ENCODE data around the gene TNFSF11. TPM values are rescaled to one million over a fixed set of nuclear protein-coding genes. Genes with fewer than 3 reads are reported as not detected.

The TNFSF11 gene
- total and polyA plus RNA-seq, 2 of the 4 experiments (the other 2 are of a cell fraction), result not detected

DNA sequence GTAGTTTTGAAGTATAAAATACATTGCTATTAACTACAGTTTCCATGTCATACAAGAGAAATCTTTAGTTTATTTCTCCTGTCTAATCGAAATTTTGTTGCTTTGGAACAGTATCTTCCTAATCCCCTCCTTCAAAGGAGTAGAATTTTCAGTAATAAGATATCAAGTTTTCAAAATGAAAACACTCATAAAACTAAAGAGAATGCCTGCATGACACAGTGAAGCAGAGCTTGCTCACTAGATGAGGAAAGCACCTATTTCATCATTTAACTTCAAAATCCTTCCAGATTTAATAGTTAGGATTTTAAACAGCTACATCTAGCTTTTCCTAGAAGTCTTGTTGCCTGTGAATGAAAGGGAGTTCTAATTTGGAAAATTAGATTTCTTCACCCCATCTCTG lies 80.8 kb downstream of the TNFSF11 start:
- POLR2A ChIA-PET (ENCODE audit: unreplicated experiment), result no interaction called here
- Histone ChIP-seq H2AFZ (replicated peaks; ENCODE audit: low read length, poor library complexity) (no peak overlapping the region), H3K79me1 (ENCODE audit: low read depth in 1 of 2, low read length in 2 of 2) (no peaks in the 10 kb centered on the region), H4K8ac (ENCODE audit: low read depth in 2 of 2, low read length in 2 of 2) (no peak overlapping the region), H2BK120ac (ENCODE audit: low read depth, low read length) (no peak overlapping the region), H3K14ac (replicated peaks; ENCODE audit: low read depth, low read length) (no peak overlapping the region), H3K23ac (ENCODE audit: low read depth, low read length) (no peak overlapping the region), H4K20me1 (ENCODE audit: insufficient read depth, low read length) (no peaks in the 10 kb centered on the region), H3K18ac (ENCODE audit: low read depth, low read length) (no peak overlapping the region), H3K9me3 (ENCODE audit: control insufficient read depth, insufficient read depth, low read length) (no peaks in the 10 kb centered on the region), H3K4me1 (ENCODE audit: control insufficient read depth, insufficient read depth, low read length) (no peaks in the 10 kb centered on the region), H2AK9ac (replicated peaks; ENCODE audit: low read depth, low read length, poor library complexity) (no peak overlapping the region), H3K9ac (ENCODE audit: low read depth, low read length) (no peak overlapping the region), H4K5ac (ENCODE audit: low read depth, low read length) (no peak overlapping the region), H4K91ac (ENCODE audit: insufficient read depth, low read depth, low read length) (no peak overlapping the region), H3K4me3 (ENCODE audit: insufficient read depth, low read depth, low read length) (no peak overlapping the region), H2BK20ac (ENCODE audit: low read depth, low read length) (no peak overlapping the region), H3K36me3 (ENCODE audit: control insufficient read depth, insufficient read depth, low read length) (no peaks in the 10 kb centered on the region), H3K9me1 (ENCODE audit: insufficient read depth, low read length) (no peaks in the 10 kb centered on the region), H3K56ac (ENCODE audit: extremely low read depth, insufficient read depth, low read length) (no peak overlapping the region), H3K27me3 (ENCODE audit: control insufficient read depth, insufficient read depth, low read length) (peaks cover 57% of the 10 kb centered on the region), H2BK5ac (ENCODE audit: low read depth, low read length, poor library complexity, severe bottlenecking) (no peak overlapping the region), H2AK5ac (ENCODE audit: low read depth, low read length) (no peak overlapping the region), H3K27ac (ENCODE audit: insufficient read depth, low read length) (no peak overlapping the region), H2BK15ac (ENCODE audit: low read depth, low read length) (no peak overlapping the region), H3K4ac (ENCODE audit: low read depth, low read length) (no peak overlapping the region), H3K4me2 (ENCODE audit: low read depth, low read length) (no peak overlapping the region)
- TF ChIP-seq, protein P1, sequence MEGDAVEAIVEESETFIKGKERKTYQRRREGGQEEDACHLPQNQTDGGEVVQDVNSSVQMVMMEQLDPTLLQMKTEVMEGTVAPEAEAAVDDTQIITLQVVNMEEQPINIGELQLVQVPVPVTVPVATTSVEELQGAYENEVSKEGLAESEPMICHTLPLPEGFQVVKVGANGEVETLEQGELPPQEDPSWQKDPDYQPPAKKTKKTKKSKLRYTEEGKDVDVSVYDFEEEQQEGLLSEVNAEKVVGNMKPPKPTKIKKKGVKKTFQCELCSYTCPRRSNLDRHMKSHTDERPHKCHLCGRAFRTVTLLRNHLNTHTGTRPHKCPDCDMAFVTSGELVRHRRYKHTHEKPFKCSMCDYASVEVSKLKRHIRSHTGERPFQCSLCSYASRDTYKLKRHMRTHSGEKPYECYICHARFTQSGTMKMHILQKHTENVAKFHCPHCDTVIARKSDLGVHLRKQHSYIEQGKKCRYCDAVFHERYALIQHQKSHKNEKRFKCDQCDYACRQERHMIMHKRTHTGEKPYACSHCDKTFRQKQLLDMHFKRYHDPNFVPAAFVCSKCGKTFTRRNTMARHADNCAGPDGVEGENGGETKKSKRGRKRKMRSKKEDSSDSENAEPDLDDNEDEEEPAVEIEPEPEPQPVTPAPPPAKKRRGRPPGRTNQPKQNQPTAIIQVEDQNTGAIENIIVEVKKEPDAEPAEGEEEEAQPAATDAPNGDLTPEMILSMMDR (conservative IDR thresholded peaks at IDR 0.05; ENCODE audit: low read depth, low read length), result no peak
- TF ChIP-seq, protein P2, sequence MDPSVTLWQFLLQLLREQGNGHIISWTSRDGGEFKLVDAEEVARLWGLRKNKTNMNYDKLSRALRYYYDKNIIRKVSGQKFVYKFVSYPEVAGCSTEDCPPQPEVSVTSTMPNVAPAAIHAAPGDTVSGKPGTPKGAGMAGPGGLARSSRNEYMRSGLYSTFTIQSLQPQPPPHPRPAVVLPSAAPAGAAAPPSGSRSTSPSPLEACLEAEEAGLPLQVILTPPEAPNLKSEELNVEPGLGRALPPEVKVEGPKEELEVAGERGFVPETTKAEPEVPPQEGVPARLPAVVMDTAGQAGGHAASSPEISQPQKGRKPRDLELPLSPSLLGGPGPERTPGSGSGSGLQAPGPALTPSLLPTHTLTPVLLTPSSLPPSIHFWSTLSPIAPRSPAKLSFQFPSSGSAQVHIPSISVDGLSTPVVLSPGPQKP (IDR thresholded peaks at IDR 0.05; ENCODE audit: borderline replicate concordance, low read depth, low read length), result no peak
- TF ChIP-seq MXI1 (IDR thresholded peaks at IDR 0.05; ENCODE audit: borderline replicate concordance, low read depth, low read length), result no peak
- TF ChIP-seq POLR2A (IDR thresholded peaks at IDR 0.05; ENCODE audit: low read depth, low read length), result no peak
- TF ChIP-seq, protein P3, sequence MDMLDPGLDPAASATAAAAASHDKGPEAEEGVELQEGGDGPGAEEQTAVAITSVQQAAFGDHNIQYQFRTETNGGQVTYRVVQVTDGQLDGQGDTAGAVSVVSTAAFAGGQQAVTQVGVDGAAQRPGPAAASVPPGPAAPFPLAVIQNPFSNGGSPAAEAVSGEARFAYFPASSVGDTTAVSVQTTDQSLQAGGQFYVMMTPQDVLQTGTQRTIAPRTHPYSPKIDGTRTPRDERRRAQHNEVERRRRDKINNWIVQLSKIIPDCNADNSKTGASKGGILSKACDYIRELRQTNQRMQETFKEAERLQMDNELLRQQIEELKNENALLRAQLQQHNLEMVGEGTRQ (IDR thresholded peaks at IDR 0.05; ENCODE audit: low read depth, low read length), result no peak
- no peak for TF ChIP-seq NFE2L2 (IDR thresholded peaks at IDR 0.05; ENCODE audit: low read depth, low read length)
- no peak for TF ChIP-seq MAFK (IDR thresholded peaks at IDR 0.05; ENCODE audit: low read depth, low read length)
- no peak for TF ChIP-seq FOS (IDR thresholded peaks at IDR 0.05; ENCODE audit: low read depth, low read length)
- TF ChIP-seq CHD1 (IDR thresholded peaks at IDR 0.05; ENCODE audit: low read depth, low read length), result no peak
- no peak for TF ChIP-seq RAD21 (IDR thresholded peaks at IDR 0.05; ENCODE audit: low read length)
- TF ChIP-seq SMC3 (IDR thresholded peaks at IDR 0.05; ENCODE audit: low read depth, low read length), result no peak
- no peak for TF ChIP-seq MAZ (IDR thresholded peaks at IDR 0.05; ENCODE audit: borderline replicate concordance, low read depth, low read length)
- no peak for TF ChIP-seq RFX5 (IDR thresholded peaks at IDR 0.05; ENCODE audit: low read depth, low read length)
- in situ Hi-C loops (cut with MboI; ENCODE audit: low sequenced_read_pairs) (no loop called here), dilution Hi-C loops (cut with HindIII; ENCODE audit: low sequenced_read_pairs, unreplicated experiment) (no loop called here), intact Hi-C loops (cut with micrococcal nuclease) (loop anchor here (10.0 kb wide), 1 partner anchor 1150 kb away; no protein-coding TSS in a partner anchor)
- CTCF ChIA-PET, result no interaction called here
- no peak for DNase-seq
- ATAC-seq (ENCODE audit: low read depth), result no peak
- BruUV-seq (replicated peaks), result no TSS peak
- WGBS, 2 experiments (ENCODE audit: extremely low coverage in 2 of 2, insufficient read length in 1 of 2), result no CpG with 5 or more reads among the region's 1 CpG

All from IMR-90 (cell line).